GM18951 (cell line): Measurements from ENCODE around the gene SMARCAL1.

Source experiments
- POLR2A ChIP-seq: IDR thresholded peaks from 4 replicates; pipeline ENCODE4 v1.6.1; 2011; ENCODE audit warnings: mild to moderate bottlenecking; ENCODE audit not compliant: insufficient read length, insufficient read depth; ENCODE audit errors: extremely low read depth
- in situ Hi-C: fragments of 300-500 bp; cut with MboI; formaldehyde crosslinking; loops from one replicate; pipeline ENCODE4 v1.12.0; 2022; ENCODE audit warnings: low sequenced_read_pairs, mixed read lengths, inconsistent platforms; ENCODE audit not compliant: unreplicated experiment

Gene SMARCAL1

GRCh38 chr2:216406826-216407225, 5.5 kb upstream of the SMARCAL1 start:
- in situ Hi-C loops: loop anchor here (10.0 kb wide), 1 partner anchor 192 kb away; no protein-coding TSS in a partner anchor
- no peak for TF ChIP-seq POLR2A

DNA sequence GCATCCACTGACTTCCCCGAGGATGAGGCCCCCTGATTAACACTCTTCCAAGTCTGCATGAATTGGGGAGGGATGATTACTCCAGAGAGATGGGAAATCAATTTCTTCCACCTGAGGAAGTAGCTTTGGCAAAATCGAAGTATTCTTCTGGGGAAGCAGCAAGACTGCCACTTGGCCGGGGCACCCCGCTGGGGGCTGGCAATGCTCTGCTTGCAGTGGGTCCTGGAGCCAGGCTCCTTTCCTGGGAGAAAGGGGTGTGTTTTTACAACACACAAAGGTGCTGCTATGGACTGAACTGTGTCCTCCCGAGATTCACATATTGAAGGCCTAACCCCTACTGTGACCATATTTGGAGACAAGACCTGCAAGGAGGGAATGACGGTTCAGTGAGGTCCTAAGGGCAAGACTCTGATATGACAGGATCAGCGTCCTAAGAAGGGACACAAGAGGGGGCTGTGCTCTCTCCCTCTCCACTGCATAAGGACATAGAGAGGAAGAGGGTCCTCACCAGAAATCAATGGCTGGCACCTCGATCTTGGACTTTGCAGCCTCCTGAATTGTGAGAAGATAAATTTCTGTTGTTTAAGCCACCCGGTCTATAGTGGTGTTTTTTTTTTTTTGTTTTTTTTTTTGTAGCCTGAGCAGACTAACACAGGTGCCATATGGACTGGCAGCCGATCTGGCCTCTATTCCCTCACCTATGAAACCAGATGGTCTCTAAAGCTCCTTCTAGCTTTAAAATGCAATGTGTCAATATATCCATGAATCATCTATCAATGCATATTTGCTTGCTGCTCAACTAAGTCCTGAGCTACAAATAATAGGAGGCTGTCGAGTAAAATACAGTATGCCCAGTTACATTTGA, 3.6 kb upstream of the SMARCAL1 start:
- TF ChIP-seq POLR2A: no peak
- in situ Hi-C loops: loop anchor here (10.0 kb wide), 1 partner anchor 194 kb away; no protein-coding TSS in a partner anchor

- TF ChIP-seq POLR2A: no peak
- in situ Hi-C loops: no loop called here
Measured at GRCh38 chr2:216410550-216410949, 1.7 kb upstream of the SMARCAL1 start.

DNA sequence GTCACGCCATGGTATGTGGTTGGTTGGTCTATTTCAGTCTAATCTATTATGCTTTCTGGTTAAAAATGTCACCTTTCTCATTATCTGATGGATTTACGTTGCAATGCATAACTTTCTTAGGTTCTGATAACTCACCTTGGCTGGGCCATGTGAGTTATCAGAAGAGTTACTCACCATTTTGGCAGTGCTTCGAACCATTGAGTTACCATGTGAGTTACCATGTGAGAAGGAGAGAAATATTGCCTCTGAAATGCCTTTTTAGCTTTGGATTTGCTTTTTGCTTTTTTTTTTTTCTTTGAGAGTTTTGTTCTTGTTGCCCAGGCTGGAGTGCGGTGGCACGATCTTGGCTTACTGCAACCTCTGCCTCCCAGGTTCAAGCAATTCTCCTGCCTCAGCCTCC, 1.6 kb downstream of the SMARCAL1 start:
- in situ Hi-C loops: no loop called here

DNA sequence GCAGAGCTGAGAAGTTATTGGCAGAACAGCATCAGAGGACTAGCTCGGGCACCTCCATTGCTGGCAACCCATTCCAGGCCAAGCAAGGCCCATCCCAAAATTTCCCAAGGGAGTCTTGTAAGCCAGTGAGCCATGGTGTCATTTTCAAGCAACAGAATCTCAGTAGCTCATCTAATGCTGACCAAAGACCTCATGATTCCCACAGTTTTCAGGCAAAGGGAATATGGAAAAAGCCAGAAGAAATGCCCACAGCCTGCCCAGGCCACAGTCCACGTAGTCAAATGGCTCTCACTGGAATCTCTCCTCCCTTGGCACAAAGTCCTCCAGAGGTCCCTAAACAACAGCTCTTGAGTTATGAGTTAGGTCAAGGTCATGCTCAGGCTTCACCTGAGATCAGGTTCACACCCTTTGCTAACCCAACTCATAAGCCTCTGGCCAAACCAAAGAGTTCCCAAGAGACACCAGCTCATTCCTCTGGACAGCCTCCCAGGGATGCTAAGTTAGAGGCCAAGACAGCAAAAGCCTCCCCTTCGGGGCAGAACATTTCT, 2.6 kb downstream of the SMARCAL1 start:
- no peak for TF ChIP-seq POLR2A
- in situ Hi-C loops: no loop called here

More for the DNA sequence above, 1.6 kb downstream of the SMARCAL1 start:
- no peak for TF ChIP-seq POLR2A

DNA sequence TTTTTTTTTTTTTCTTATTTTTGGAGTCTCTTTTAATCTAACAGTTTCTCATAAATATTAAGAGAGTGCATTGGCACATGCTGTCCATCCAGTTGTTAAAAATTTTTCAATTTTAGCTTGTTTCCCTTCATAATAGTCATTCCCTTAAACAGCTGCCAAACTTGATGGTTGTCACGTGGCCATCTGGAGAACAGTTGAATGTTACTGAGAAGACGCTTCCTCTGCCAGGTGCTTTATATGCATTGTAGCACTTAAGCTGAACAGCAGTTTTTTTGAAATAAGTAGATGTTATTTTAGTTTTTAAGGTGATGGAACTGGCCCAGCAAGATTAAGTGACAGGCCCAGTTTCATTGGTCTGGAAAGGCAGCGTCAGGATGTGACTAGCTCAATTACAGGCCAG, 3.3 kb downstream of the SMARCAL1 start:
- no peak for TF ChIP-seq POLR2A
- in situ Hi-C loops: no loop called here

DNA sequence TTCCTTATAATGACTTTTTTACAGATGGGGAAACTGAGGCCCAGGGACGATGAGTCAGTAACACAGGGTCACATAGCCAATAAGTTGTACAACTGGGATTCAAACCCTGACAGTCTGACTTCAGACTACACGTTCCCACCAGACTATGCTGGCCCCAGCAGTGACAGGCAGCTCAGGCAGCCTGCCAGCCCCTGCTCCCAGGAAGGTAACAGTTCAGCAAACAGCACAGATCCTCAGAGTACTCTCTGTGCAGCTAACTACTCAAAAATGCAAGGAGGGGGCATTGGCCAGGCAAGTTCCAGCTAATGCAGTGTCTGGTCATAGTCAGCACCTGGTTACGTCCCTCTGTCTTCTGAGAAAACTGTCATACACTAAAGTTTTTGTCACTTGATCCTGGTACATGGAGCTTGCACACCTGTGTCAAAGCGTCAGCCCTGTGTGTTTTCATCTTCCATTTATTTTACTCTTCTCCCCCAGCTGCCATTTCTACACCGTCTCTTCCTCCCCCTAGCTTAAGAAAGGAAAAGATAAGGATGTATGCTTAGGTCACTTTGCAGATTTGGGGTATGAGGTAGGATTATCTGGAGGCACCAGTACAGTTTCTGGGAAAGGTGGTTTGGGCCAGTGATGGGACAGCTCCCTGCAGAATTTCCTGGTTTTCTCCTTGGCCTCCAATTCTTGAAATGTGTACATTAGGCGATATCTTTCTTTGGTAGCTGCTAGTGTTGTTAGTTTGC, 4.5 kb downstream of the SMARCAL1 start:
- TF ChIP-seq POLR2A: no peak
- in situ Hi-C loops: no loop called here

DNA sequence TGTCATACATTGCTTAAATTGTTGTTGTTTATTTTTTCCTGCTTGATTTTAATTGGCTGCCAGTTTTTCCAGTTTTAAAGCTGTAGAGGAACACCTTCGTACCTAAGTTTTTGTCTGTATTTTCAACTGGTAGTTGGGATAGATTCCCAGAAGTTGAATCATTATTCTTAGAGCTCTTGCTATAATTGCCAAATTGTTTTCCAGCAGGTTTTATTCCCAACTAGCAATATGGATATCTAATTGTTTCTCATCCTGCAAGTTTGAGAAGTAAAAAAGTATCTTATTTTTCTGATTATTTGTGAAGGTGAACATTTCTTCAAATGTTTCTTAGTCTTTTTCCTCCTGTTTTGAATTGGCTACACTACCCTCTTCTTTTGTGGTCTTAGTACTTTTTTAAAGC, 6.7 kb downstream of the SMARCAL1 start:
- no peak for TF ChIP-seq POLR2A

GRCh38 chr2:216420367-216421101, 8.2 kb downstream of the SMARCAL1 start:
- no peak for TF ChIP-seq POLR2A
- in situ Hi-C loops: no loop called here

More for the DNA sequence above, 6.7 kb downstream of the SMARCAL1 start:
- in situ Hi-C loops: no loop called here

- in situ Hi-C loops: no loop called here
- TF ChIP-seq POLR2A: no peak
Measured at GRCh38 chr2:216423071-216423470, 10.8 kb downstream of the SMARCAL1 start.

- in situ Hi-C loops: no loop called here
Measured at GRCh38 chr2:216424274-216424673, 12.0 kb downstream of the SMARCAL1 start.

GRCh38 chr2:216425008-216425787, 12.9 kb downstream of the SMARCAL1 start:
- no peak for TF ChIP-seq POLR2A
- in situ Hi-C loops: no loop called here

More at GRCh38 chr2:216424274-216424673, 12.0 kb downstream of the SMARCAL1 start:
- no peak for TF ChIP-seq POLR2A

DNA sequence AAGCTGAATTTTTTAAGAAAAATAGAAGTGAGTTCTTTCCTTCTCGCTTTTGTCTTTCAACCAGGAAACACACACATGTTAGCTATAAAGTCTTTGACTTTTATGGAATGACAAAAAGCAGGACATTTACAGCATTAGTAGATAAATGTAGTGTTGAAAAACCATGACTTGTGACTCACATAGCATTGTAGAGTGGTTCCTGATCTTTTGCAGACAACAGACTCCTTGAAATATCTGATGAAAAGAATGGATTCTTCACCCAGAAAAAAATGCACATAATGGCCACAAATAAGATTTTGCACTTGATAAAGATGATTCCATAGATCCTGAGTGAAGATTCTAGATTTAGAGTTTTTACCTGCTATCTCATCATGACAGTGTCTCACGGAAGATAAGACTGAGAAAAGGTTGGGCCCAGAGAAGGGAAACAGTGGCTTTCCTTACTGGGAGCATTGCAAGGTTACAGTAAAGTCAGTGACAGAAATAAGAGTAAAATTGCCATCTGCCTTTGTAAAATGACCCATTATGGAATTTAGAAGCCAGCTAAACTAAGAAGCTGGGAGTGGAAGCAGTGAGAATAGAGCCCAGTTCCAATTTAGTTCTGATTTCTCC, 14.0 kb downstream of the SMARCAL1 start:
- TF ChIP-seq POLR2A: no peak
- in situ Hi-C loops: no loop called here
